Measurements from ENCODE around the gene PPP2R1B. TPM values are rescaled to one million over a fixed set of nuclear protein-coding genes. Genes with fewer than 3 reads are reported as not detected.
"Not testable (repeated sequence)": the region's sequence is repeated elsewhere in the genome, so short reads cannot be mapped to it uniquely, and the experiment has no call there.

PPP2R1B gene
- total RNA-seq, 1 experiment from 2014 or later: 49.0 TPM

DNA sequence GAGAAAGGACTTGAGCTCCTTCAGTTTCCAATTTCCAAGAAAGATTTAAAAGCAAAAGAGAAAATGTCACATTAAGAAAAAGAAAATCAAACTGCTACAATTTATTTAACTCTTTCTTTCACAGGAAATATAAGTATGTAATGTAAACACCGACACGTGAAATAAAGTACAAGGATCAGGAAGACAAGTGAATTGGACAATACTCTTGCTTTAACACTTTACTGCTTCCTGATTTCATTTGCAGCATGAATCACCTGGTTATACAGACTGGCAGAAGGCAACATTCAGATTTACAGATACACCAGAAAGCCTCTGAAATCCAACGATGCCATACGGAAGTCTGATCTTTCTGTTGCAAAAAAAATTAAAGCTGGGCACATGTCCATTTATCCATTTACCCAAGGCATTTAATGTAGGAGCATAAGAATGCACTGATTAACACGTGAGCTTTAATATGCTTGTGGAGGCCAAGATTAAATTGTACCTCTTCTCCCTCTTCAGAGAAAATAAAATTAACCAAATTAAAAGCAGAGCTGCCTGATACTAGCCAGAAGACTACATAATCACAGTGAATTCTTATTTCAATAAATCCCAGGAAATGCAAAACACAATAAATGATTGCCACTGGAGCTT, 16.0 kb upstream of the PPP2R1B start:
- DNase-seq (ENCODE audit: low read depth): no peak

DNA sequence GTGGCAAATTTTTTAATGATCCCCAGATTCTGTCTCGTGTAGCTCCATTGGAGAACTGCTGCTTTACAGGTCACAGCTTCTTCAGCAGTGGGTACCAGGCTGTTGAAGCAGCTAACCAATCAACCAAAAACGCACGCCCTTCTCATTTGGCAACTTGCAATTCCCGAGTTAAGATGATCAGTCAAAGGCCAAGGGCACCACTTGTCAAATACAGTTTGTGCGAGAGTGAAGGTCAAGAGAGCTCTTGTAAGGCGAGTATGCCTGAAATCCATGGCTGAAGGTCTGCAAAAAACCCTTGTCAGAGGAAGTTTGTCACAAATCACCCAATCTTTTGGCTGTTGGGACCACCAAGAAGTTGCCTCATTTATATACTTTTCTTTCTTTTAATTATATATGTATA, 12.9 kb upstream of the PPP2R1B start:
- DNase-seq (ENCODE audit: low read depth): no peak

DNA sequence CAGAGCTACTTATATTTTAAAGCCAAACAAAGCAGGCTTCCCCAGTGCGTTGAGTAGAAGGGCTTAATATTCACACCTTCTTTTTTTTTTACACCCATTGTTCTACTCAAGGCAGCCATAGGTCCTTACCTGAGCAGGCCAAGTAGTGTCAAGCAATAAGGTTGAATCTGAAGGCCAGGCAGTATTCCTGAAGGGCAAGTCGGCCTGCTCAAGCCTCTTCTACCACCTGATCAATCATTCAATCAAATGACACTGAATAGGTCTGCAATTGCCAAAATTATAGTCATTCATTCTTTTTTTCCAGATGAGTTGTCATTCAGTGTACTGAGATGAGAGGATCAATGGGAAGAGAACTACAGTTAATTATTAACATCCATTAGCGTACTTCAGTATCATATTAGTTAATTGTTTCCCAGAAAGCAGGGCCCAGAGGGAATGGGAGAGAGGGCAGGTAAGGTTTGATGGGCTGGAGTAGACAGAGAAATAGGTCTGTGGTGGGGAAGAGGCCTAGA, 11.9 kb upstream of the PPP2R1B start:
- DNase-seq (ENCODE audit: low read depth): no peak

DNA sequence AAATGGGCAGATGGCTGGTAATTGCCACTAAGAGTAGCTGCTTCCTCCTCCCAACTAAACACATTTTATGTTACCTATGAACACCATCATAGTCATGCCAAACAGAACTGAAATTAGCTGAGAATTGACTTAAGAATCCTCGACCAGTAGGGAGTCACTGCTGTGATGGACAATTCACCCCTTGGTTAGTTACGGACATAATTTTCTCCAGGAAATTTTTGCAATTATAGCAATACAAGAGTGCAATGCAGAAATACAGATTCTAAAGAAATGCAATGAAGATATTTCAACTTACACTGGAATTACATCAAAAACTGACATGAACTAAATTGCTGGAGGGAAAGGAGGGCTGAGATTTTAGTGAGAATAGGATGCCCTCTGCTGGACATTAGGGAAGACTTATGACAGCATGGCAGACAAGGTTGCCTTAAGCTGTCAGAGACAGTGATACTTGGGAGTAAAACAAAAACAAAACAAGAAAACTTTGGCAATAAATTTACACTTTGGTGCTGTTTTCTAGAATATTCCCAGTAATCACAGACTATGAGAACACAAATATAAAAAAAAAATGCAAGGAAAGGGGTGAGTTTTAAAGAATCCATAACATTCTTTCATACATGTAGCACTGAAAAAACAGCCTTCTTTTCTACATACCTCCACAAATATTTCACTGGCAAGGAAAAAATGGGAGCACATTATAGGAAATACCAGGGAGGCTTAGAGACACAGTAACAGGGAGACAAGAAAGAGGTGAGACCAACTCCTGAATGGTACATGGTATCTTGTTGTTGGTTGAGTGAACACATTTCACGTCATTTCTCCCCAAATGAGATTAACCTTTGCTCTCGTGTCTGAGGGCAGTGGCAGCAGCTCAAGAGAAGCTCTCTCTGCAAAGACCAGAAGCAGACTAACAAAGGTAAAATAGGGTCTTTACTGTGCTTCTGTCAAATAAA, 11.2 kb upstream of the PPP2R1B start:
- DNase-seq (ENCODE audit: low read depth): peak; percentile 58

DNA sequence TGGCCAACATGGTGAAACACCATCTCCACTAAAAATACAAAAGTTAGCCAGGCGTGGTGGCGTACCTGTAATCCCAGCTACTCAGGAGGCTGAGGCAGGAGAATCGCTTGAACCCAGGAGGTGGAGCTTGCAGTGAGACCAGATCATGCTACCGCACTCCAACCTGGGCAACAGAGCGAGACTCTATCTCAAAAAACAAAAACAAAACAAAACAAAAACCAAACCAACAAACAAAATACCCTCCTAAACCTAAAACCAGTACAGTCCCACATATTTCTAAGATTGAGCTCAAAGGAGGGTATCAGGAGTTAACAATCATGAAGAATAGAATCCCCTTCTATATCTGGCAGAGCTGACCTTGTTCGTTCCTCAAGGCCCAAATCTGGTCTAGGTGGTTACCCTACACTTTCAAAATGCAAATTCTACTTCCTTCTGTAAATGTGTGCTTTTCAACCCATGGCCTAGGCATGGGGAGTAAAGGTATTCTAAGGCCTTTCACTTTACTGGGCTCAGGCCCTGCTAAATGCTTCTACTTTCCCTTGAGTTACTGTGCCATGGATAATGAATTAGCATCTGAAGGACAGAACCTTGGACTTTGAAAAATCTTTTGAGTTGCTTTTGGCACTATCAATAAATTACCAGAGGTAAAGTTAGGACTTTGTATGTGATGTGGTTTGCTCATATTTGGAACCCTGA, 10.4 kb upstream of the PPP2R1B start:
- no peak for DNase-seq (ENCODE audit: low read depth)

DNA sequence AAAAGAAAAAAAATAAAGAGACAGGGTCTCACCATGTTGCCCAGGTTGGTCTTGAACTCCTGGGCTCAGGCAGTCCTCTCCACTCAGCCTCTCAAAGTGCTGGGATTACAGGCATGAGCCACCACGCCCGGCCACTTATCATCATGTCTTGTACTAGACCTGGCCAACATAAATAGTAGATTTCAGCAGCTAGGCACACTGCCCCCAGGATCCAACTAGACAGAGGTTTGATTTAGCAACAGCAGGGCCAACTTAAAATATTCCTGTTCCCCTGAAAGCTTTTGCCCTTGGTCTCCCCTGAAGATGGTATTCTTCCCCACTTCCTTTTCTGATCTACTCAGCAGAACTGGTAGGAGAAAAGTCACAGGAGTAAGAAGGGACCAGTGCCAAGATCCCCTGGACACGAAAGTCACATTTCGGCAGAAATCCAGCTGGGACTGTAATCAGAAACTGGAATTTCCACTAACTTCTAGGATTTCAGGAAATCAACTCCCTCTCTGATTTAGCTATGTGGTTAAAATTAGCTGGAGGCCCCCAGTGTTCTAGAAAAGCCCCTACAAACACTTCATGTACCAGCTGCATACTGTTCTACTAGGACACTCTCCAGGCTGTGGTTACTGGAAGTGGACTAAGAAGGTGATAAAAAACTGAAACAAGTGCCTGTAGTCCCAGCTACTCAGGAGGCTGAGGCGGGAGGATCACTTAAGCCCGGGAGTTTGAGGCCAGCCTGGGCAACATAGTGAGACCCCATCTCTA, 8.9 kb upstream of the PPP2R1B start:
- peak; percentile 48 for DNase-seq (ENCODE audit: low read depth)

DNA sequence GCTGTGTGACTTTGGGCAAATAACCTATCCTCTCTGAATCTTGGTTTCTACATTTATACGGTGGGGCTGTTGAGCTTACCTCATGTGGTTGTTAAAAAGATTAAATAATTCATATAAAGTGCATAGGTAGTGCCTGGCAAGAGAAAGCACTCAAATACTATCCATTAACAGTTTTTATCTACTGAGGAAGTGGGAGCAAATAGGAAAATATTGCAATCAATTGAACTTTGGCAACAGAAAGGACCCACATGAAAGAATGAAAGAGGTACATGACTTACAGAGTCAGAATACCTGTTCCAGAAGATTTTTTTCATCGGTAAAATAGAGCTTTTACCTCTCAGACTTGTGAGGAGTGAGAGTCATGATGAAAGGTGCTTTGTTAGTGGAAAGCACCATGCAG, 6.3 kb upstream of the PPP2R1B start:
- no peak for DNase-seq (ENCODE audit: low read depth)

DNA sequence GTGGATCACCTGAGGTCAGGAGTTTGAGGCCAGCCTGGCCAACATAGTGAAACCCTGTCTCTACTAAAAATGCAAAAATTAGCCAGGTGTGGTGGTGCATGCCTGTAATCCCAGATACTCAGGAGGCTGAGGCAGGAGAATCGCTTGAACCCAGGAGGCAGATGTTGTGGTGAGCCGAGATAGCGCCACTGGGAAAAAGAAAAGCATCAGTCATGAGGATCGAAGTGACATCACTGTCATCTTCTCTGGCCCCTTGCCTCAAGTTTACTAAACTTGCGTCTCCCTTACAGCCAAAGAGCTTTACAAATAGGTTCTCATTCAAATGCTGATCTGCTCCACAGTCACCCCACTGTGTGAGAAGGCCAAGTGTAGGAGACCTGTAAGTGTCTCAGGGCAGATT, 5.0 kb upstream of the PPP2R1B start:
- not testable (repeated sequence) for DNase-seq (ENCODE audit: low read depth)

DNA sequence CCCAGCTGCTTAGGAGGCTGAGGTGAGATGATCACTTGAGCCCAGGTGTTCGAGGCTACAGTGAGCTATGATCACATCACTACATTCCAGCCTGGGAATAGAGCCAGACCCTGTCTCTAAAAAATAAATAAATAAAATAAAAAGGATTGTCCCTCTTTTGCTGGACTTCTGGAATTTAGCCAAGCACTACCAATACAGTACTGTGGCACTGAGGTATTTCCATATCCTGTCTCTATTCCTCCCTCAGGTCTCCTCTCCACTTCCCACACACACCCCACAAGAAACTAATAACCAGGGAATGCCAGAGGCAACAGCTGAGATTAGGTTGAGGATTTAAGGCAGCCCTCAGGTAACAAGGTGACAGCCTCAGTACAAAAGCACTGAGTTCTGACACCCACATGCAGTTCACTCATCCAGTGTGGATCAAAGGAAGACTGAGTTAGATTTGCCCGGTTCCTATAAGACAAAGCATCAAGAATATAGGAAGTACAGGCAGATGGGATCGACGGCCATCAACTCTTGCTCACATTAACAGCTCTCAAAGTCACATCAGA, 4.5 kb upstream of the PPP2R1B start:
- no peak for DNase-seq (ENCODE audit: low read depth)

DNA sequence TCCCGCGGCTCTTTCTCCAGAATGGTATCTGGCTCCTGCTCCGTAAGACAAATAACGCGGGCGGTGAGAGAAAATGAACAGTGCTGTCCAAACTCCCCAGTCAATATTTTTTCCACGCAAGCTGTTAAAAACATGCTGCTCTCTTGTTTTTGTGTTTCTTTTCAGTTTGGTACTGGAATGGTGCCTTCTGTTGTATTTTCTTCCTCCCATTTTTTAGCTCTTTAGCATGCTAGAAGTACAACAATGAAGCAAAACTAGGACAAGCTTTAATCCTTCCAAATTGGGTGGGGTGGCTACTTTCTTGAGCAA, 599 bp upstream of the PPP2R1B start:
- no peak for DNase-seq (ENCODE audit: low read depth)

DNA sequence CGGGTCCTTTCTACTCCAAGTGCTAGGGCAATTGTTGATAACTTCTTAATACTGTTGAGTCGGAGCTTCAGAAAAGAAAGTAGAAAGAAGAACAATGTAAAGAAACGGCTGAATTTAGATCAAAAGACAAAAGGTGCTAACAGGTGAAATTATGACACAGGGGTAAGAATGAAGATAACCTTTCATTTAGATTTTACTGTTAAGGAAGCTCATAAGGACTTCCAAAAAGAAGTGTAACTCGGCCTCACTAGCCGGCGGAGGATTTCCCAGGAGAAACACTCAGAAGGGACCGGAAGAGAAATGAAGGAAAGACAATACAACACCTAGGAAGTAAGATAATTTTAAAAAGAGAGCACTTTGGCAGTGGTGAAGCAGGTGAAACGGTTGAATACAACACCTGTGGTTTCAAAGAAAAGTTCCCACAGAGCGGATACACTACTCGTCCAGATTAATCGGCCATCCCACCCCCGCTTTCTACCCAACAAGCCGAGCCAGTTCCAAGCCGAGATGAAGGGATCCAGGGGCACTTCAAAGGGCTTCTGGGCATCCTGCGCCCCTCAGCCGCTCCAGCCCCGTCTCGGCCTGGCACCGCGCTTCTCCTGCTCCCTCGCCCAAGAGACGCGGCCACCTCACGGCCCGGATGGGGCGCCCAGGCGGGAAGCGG, 737 bp downstream of the PPP2R1B start:
- peak; percentile 36 for DNase-seq (ENCODE audit: low read depth)

DNA sequence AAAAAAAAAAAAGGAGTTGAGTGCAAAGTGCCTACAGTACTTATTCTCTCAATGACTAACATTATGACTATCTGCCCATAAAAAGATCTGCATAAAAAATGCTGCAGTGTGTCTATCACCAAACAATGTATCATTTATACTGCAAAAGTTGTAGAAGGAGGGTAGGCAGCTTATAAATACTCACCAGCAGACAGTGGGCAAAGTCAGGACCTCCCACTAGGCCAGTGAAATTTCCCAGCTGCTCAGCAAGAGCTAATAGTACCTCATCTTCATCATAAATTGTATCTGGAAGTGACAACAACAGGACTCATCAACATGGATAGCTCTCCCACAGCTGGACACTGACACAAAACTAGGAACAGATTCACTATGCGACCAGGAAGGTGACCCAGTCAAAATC, 1.6 kb downstream of the PPP2R1B start:
- DNase-seq (ENCODE audit: low read depth): no peak

DNA sequence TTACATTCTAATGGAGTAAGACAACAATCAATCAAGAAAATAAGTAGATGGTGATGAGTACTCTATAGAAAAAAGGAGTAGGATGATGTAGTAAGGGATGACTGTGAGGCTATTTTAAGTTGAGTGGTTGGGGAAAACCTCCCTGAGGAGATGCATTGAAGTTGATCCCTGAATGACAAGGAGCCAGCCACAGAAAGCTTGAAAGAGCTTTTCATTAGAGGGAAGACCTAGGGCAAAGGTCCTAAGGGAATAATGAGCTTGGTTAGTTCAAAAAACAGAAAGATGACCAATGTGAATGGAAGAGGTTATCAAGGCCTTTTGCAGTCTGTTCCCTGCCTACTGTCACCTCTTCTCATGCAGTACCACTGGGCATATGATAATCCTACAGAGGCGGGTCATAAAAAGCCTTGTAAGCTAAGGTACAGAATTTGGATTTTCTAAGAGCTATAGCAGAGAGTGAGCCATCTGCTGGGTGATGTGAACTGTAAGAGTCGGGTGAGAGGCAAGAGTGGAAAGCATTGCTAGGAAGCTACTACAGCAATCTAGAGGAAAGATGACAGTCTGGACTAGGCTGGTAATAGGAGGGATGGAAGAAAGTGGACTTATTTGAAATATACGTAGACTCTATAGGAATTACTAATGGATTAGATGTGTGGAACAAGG, 3.1 kb downstream of the PPP2R1B start:
- no peak for DNase-seq (ENCODE audit: low read depth)

DNA sequence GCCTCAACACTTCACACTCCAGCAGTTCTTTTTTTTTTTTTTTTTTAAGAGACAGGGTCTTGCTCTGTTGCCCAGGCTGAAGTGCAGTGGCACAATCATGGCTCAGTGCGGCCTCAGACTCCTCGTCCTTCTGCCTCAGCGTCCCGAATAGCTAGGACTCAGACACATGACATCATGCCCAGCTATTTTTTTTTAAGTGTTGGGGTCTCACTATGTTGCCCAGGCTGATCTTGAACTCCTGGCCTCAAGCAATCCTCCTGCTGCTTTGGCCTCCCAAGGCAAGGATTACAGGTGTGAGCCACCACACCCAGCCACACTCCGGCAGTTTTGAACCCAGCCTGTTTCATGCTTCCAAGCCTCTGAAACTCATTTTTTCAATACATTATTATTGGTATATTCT, 3.7 kb downstream of the PPP2R1B start:
- no peak for DNase-seq (ENCODE audit: low read depth)

DNA sequence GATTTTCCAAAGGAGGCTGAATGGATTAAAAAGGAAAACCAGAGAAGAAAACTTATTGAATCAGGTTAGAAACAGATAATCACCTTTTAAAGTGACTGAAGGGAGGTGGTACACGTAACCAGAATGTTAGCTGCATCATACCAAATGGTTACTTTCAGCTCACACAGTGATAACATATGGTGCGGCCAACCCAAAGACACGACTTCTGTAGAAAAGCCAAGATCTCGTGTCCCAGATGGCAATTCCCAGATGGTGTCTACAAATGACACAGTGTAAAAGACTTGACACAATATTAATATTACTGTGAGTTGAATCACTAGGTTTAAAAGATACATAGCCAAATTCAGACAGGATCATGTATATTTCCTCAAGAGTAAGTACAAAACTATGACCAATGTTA, 5.2 kb downstream of the PPP2R1B start:
- DNase-seq (ENCODE audit: low read depth): no peak

DNA sequence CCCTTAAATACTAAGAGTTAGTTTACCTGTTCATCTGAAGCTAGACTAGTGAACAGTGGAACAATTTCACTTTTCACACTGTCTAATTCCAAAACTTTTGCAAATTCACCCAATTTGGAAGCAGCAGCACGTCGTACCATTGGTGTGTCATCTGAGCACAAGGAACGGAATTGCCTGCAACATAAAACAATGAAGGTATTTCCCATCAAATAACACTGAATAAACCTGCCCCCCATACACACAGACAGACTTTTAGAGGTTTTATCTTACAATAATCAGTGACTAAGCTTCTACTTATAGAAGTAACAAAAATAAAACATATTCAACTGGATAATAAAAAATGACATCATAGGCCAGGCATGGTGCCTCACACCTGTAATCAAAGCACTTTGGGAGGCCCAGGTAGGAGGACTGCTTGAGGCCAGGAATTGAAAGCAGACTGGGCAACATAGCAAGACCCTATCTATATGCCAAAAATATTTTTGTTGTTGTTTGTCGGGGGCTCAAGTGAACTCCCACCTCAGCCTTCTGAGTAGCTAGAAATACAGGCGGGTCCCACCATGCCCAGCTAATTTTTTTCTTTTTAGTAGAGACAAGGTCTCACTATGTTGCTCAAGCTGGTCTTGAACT, 6.3 kb downstream of the PPP2R1B start:
- DNase-seq (ENCODE audit: low read depth): no peak

DNA sequence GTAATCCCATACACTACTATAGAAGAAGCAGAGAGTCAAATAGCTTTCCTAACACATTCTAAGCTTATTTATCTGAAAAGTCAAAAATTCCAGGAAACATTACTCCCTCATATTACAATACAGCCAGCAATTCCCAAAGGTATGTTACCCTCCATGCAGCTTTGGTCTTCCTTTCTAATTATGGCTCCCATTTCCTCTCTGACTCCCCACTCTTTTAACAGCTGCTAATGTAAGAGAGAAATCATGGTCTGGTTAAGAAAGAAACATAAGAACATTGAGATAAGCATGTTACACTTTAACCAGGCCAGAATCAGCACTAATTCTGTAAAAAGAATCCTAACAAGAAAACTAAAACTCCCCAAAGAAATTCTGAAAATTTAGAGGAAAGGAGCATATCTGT, 6.8 kb downstream of the PPP2R1B start:
- DNase-seq (ENCODE audit: low read depth): no peak

DNA sequence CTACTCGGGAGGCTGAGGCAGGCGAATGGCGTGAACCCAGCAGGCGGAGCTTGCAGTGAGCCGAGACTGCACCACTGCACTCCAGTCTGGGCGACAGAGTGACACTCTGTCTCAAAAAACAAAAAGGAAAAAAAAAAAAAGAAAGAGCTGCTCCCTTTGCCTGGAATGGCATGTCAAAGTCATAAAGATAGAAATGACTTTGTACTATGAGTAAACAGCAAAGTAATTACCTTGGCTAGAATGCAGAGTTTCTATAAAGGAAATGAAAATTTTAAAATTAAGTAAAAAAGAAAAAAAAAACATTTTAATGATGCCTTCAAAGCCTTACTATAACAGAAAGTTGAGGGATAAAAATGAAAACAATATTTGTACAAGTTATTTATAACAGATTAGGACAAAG, 10.1 kb downstream of the PPP2R1B start:
- DNase-seq (ENCODE audit: low read depth): no peak

DNA sequence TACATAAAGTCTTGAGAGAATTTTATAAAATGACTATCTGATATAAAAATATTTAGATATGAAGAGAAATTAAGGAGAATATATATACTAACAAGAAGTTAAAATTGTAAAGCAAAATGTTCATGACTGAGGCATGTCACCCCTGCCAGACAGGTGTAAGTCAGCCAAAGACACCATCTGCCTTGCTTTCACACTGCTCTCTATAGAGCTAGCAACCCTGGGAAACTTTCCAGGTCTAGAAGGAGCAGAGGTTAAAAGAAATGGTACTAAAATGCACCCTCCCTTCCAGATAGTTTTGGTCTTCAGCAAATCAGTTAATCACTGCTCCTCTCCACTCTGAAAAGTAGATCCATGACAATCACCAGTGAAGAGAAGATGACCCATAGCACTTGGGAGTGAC, 16.5 kb downstream of the PPP2R1B start:
- no peak for DNase-seq (ENCODE audit: low read depth)
